Neural crest cell (in vitro differentiated cells): ENCODE data around the gene SLC13A2. TPM values are rescaled to one million over a fixed set of nuclear protein-coding genes. Genes with fewer than 3 reads are reported as not detected.
A peak's percentile ranks its signal among the peaks of the same experiment; 100 is the strongest.
"Not testable (repeated sequence)": the region's sequence is repeated elsewhere in the genome, so short reads cannot be mapped to it uniquely, and the experiment has no call there.

Experiments used
- DNase-seq: peaks from one replicate; pipeline ENCODE4 v3.0.0; 2021; ENCODE audit warnings: low read depth, mixed read lengths, low spot score
- H3K27ac Mint-ChIP-seq: one replicate; pipeline ENCODE4 v1.8.0; 2021; ENCODE audit warnings: mild to moderate bottlenecking, mixed read lengths; ENCODE audit not compliant: unreplicated experiment
- H3K27me3 Mint-ChIP-seq: 2 replicates; pipeline ENCODE4 v1.8.0; 2021; ENCODE audit warnings: low read depth, mild to moderate bottlenecking, mixed read lengths
- H3K36me3 Mint-ChIP-seq: 2 replicates; pipeline ENCODE4 v1.8.0; 2021; ENCODE audit warnings: low read depth, mild to moderate bottlenecking, mixed read lengths
- H3K4me1 Mint-ChIP-seq: 2 replicates; pipeline ENCODE4 v1.8.0; 2021; ENCODE audit warnings: mixed read lengths
- H3K4me3 Mint-ChIP-seq: one replicate; pipeline ENCODE4 v1.8.0; 2021; ENCODE audit warnings: mild to moderate bottlenecking, mixed read lengths
- H3K9me3 Mint-ChIP-seq: 2 replicates; pipeline ENCODE4 v1.8.0; 2021; ENCODE audit warnings: mixed read lengths
- CTCF ChIP-seq: fragments of 200-600 bp; sonication (generic); conservative IDR thresholded peaks from 2 replicates; pipeline ENCODE4 v1.5.0; 2021; ENCODE audit warnings: antibody characterized with exemption, mild to moderate bottlenecking
- total RNA-seq: library from RNA; stranded (reverse); gene quantifications from 2 replicates; pipeline ENCODE4 v1.2.1, GENCODE V29; 2021

The SLC13A2 gene
- total RNA-seq, 1 donor from 2014 or later, result not detected

- no peak for DNase-seq
- peaks cover 11% of the 10 kb centered on the region for H3K27me3 Mint-ChIP-seq
- H3K9me3 Mint-ChIP-seq, result no peaks in the 10 kb centered on the region
- H3K4me3 Mint-ChIP-seq, result no peak overlapping the region
- H3K4me1 Mint-ChIP-seq, result no peaks in the 10 kb centered on the region
- no peak overlapping the region for H3K27ac Mint-ChIP-seq
- TF ChIP-seq CTCF, result no peak
- peaks cover 4% of the 10 kb centered on the region for H3K36me3 Mint-ChIP-seq
Measured at GRCh38 chr17:28460901-28461300, 12.5 kb upstream of the SLC13A2 start.

- H3K9me3 Mint-ChIP-seq, result no peaks in the 10 kb centered on the region
- H3K36me3 Mint-ChIP-seq, result no peaks in the 10 kb centered on the region
- H3K4me1 Mint-ChIP-seq, result no peaks in the 10 kb centered on the region
- no peak overlapping the region for H3K4me3 Mint-ChIP-seq
- H3K27me3 Mint-ChIP-seq, result peaks cover 23% of the 10 kb centered on the region
- H3K27ac Mint-ChIP-seq, result peak overlapping the region; percentile 28
- TF ChIP-seq CTCF, result no peak
- DNase-seq, result no peak
Measured at GRCh38 chr17:28466001-28466400, 7.4 kb upstream of the SLC13A2 start.

- no peak overlapping the region for H3K4me3 Mint-ChIP-seq
- no peak for DNase-seq
- H3K27ac Mint-ChIP-seq, result no peak overlapping the region
- TF ChIP-seq CTCF, result no peak
- no peaks in the 10 kb centered on the region for H3K4me1 Mint-ChIP-seq
- no peaks in the 10 kb centered on the region for H3K9me3 Mint-ChIP-seq
- no peaks in the 10 kb centered on the region for H3K36me3 Mint-ChIP-seq
- H3K27me3 Mint-ChIP-seq, result peaks cover 23% of the 10 kb centered on the region
Measured at GRCh38 chr17:28466521-28467048, 6.9 kb upstream of the SLC13A2 start.

- H3K27ac Mint-ChIP-seq, result no peak overlapping the region
- TF ChIP-seq CTCF, result no peak
- H3K36me3 Mint-ChIP-seq, result no peaks in the 10 kb centered on the region
- no peak overlapping the region for H3K4me3 Mint-ChIP-seq
- DNase-seq, result no peak
- peaks cover 23% of the 10 kb centered on the region for H3K27me3 Mint-ChIP-seq
- no peaks in the 10 kb centered on the region for H3K9me3 Mint-ChIP-seq
- H3K4me1 Mint-ChIP-seq, result no peaks in the 10 kb centered on the region
Measured at GRCh38 chr17:28467456-28468025, 5.9 kb upstream of the SLC13A2 start.

- peaks cover 21% of the 10 kb centered on the region for H3K27me3 Mint-ChIP-seq
- H3K4me1 Mint-ChIP-seq, H3K9me3 Mint-ChIP-seq, H3K36me3 Mint-ChIP-seq, H3K27ac Mint-ChIP-seq, H3K4me3 Mint-ChIP-seq, DNase-seq: not testable (repeated sequence)
Measured at GRCh38 chr17:28468033-28468735, 5.3 kb upstream of the SLC13A2 start.

- H3K36me3 Mint-ChIP-seq, result no peaks in the 10 kb centered on the region
- no peak for TF ChIP-seq CTCF
- H3K9me3 Mint-ChIP-seq, result no peaks in the 10 kb centered on the region
- H3K27ac Mint-ChIP-seq, result no peak overlapping the region
- H3K4me3 Mint-ChIP-seq, result no peak overlapping the region
- no peaks in the 10 kb centered on the region for H3K4me1 Mint-ChIP-seq
- peaks cover 21% of the 10 kb centered on the region for H3K27me3 Mint-ChIP-seq
- no peak for DNase-seq
Measured at GRCh38 chr17:28468781-28469180, 4.7 kb upstream of the SLC13A2 start.
